K562 (cell line): ENCODE measurements around the gene DSE. TPM values are rescaled to one million over a fixed set of nuclear protein-coding genes. Genes with fewer than 3 reads are reported as not detected.

ENCODE experiments used
- CTBP1 ChIP-seq: fragments of 450-650 bp; IDR thresholded peaks from 2 replicates; pipeline ENCODE4 v1.6.1; 2016; ENCODE audit warnings: borderline replicate concordance
- HNRNPUL1 ChIP-seq: fragments of 200-400 bp; formaldehyde crosslinking; IDR thresholded peaks from 2 replicates; pipeline ENCODE4 v1.6.1; 2017; ENCODE audit warnings: low read length
- NCOA4 ChIP-seq: fragments of 450-650 bp; IDR thresholded peaks from 2 replicates; pipeline ENCODE4 v1.6.1; 2018; ENCODE audit warnings: mild to moderate bottlenecking; ENCODE audit not compliant: partially characterized antibody
- PCBP1 ChIP-seq: fragments of 200-400 bp; formaldehyde crosslinking; IDR thresholded peaks from 2 replicates; pipeline ENCODE4 v1.6.1; 2018; ENCODE audit warnings: mild to moderate bottlenecking, low read depth, low read length; ENCODE audit not compliant: poor library complexity, severe bottlenecking
- RCOR1 ChIP-seq, 2 experiments: IDR thresholded peaks; 2 replicates each; pipeline ENCODE4 v1.6.1; 2012; ENCODE audit warnings: low read depth in 2 of 2, low read length in 2 of 2, borderline replicate concordance in 1 of 2, improper control_type of control experiment in 1 of 2
- REST ChIP-seq, 2 experiments: fragments of 450-650 bp; formaldehyde crosslinking in 1 of 2; IDR thresholded peaks; 2 replicates each; pipeline versions ENCODE4 v1.4.0 to v1.6.1; 2014 to 2020; ENCODE audit warnings: mild to moderate bottlenecking in 2 of 2, borderline replicate concordance in 1 of 2, low read depth in 1 of 2
- RHOXF2B ChIP-seq: fragments of 250-450 bp; sonication (Bioruptor Pico); conservative IDR thresholded peaks from 2 replicates; pipeline ENCODE4 v1.5.1; 2021
- SMAD2 ChIP-seq: fragments of 150-350 bp; IDR thresholded peaks from 2 replicates; pipeline ENCODE4 v1.6.1; 2014; ENCODE audit warnings: low read depth, mild to moderate bottlenecking, low read length
- SRSF3 ChIP-seq: fragments of 200-400 bp; formaldehyde crosslinking; IDR thresholded peaks from 2 replicates; pipeline ENCODE4 v1.6.1; 2016; ENCODE audit warnings: mild to moderate bottlenecking, low read length, moderate library complexity; ENCODE audit not compliant: insufficient read depth
- ZBTB12 ChIP-seq: fragments of 250-450 bp; sonication (Bioruptor Pico); IDR thresholded peaks from 2 replicates; pipeline ENCODE4 v1.4.0; 2020
- ZNF146 ChIP-seq: IDR thresholded peaks from one replicate; pipeline ENCODE4 v1.6.1; 2018; ENCODE audit warnings: missing compliant biosample characterization; ENCODE audit not compliant: unreplicated experiment
- ZNF24 ChIP-seq: fragments of 450-650 bp; IDR thresholded peaks from 2 replicates; pipeline ENCODE4 v1.6.1; 2016
- ZNF280A ChIP-seq: fragments of 450-650 bp; IDR thresholded peaks from 2 replicates; pipeline ENCODE4 v1.6.1; 2018; ENCODE audit warnings: mild to moderate bottlenecking, low read depth; ENCODE audit not compliant: partially characterized antibody
- ZNF436 ChIP-seq: fragments of 250-450, 450-650 bp; sonication (Bioruptor Pico); formaldehyde crosslinking; IDR thresholded peaks from 2 replicates; pipeline ENCODE4 v1.7.0; 2020; ENCODE audit warnings: mild to moderate bottlenecking
- polyA plus RNA-seq, 8 experiments: library from polyadenylated mRNA; depleted of rRNA in 4 of 8; stranded (reverse) in 5 of 8; unstranded in 3 of 8; fragments of >200 nt; fragmentation: Nextera tagmentation in 2 of 8; fragmentation: Illumina TruSeq in 1 of 8; extraction: Ambion mirVana in 2 of 8; extraction: Trizol in 1 of 8; gene quantifications; 2 replicates each; pipeline versions ENCODE4 v1.2.1 to v1.2.3, GENCODE V29; 2011 to 2014; ENCODE audit warnings: inconsistent platforms in 1 of 8, missing spikeins in 1 of 8
- total RNA-seq, 7 experiments: library from RNA; depleted of rRNA in 6 of 7; stranded (reverse); fragments of >200 nt in 6 of 7; fragmentation: Illumina TruSeq in 2 of 7; extraction: Trizol in 2 of 7; gene quantifications; 2 replicates each; pipeline versions ENCODE4 v1.2.1 to v1.2.3, GENCODE V29; 2011 to 2021; ENCODE audit warnings: low replicate concordance in 1 of 7

The DSE gene
- total and polyA plus RNA-seq, 9 of the 15 experiments (the other 6 are each of a cell fraction or from before 2014, with no cell fraction given), result 0.49 to 1.7 (median 0.79) TPM

GRCh38 chr6:116355796-116356195 is 15.0 kb upstream of the DSE start (continued):
- no peak for TF ChIP-seq REST (IDR thresholded peaks at IDR 0.05; ENCODE audit: borderline replicate concordance)
- no peak for TF ChIP-seq REST (CRISPR knock-in tag; IDR thresholded peaks at IDR 0.05; ENCODE audit: low read depth)
- TF ChIP-seq CTBP1, result no peak
- TF ChIP-seq ZNF280A, result no peak
- TF ChIP-seq SRSF3, result no peak
- TF ChIP-seq RCOR1 (IDR thresholded peaks at IDR 0.05; ENCODE audit: borderline replicate concordance in 1 of 2, low read depth in 2 of 2, low read length in 2 of 2), result no peak
- no peak for TF ChIP-seq RHOXF2B (CRISPR knock-in tag)
- TF ChIP-seq ZNF146 (CRISPR knock-in tag), result no peak
- no peak for TF ChIP-seq NCOA4
- TF ChIP-seq ZNF436 (CRISPR knock-in tag), result no peak
- TF ChIP-seq PCBP1, result no peak
- no peak for TF ChIP-seq ZNF24
- TF ChIP-seq HNRNPUL1, result no peak
- no peak for TF ChIP-seq ZBTB12 (CRISPR knock-in tag)
- no peak for TF ChIP-seq SMAD2
